Measurements from ENCODE around the gene NNAT. TPM values are rescaled to one million over a fixed set of nuclear protein-coding genes. Genes with fewer than 3 reads are reported as not detected.

The NNAT gene
- total and polyA plus RNA-seq, 2 of the 8 experiments (the other 6 are each of a cell fraction or from before 2014, with no cell fraction given): 66.8 to 175 TPM

GRCh38 chr20:37527638-37528445, 6.8 kb downstream of the NNAT start, which contains the start of gene BLCAP:
Gene BLCAP (minus strand): TSS chr20:37527876. CDS start chr20:37519174, 8,702 bp downstream.
- peak within 1 kb of the TSS; percentile 96 for H2BK12ac ChIP-seq (ENCODE audit: low read depth, low read length)
- peak within 1 kb of the TSS; percentile 99 for H2BK5ac ChIP-seq (ENCODE audit: low read depth, low read length)
- peak within 1 kb of the TSS; percentile 31; the same call in 1 of the 2 replicates for H2AK5ac ChIP-seq (ENCODE audit: low read depth, low read length)
- ChIA-PET POLR2A (ENCODE audit: partially characterized antibody) (interaction anchor here (0.9 to 2.3 kb wide), 11 partner anchors 16 to 310 kb away, joined by 3 to 7 read pairs (median 3); no protein-coding TSS in a partner anchor), CTCF (ENCODE audit: partially characterized antibody) (interaction anchor here (0.6 to 3.8 kb wide), 4 partner anchors 8 to 465 kb away, joined by 3 to 18 read pairs (median 3); no protein-coding TSS in a partner anchor)
- peak within 1 kb of the TSS; percentile 98 for H3K18ac ChIP-seq (ENCODE audit: extremely low read depth, low read length)
- peak within 1 kb of the TSS; percentile 94 for H3K56ac ChIP-seq (replicated peaks; ENCODE audit: insufficient read length, low read depth, low read length)
- no peaks in the 10 kb centered on the region; a peak in 1 of 8 replicates for H3K36me3 ChIP-seq (ENCODE audit: control insufficient read depth in 2 of 4, insufficient read depth in 4 of 4, low read length in 3 of 4)
- H3K9ac ChIP-seq (replicated peaks in 1 of 4; ENCODE audit: extremely low read depth in 1 of 4, low read depth in 3 of 4, low read length in 3 of 4): peak within 1 kb of the TSS; percentile 91 to 95 (median 92)
- H3K4ac ChIP-seq (replicated peaks; ENCODE audit: insufficient read length, low read depth, low read length): peak within 1 kb of the TSS; percentile 98
- peak within 1 kb of the TSS; percentile 37; the same call in 1 of the 2 replicates for H2BK15ac ChIP-seq (ENCODE audit: low read length)
- H3K23ac ChIP-seq (ENCODE audit: insufficient read length): peak within 1 kb of the TSS; percentile 19
- H3K27ac ChIP-seq (ENCODE audit: low read depth, low read length): peak within 1 kb of the TSS; percentile 99
- no peaks in the 10 kb centered on the region for H3K9me3 ChIP-seq (ENCODE audit: insufficient read depth in 2 of 2, low read depth in 1 of 2, low read length in 1 of 2)
- H3K14ac ChIP-seq (ENCODE audit: insufficient read length): no peak within 1 kb of the TSS
- peak within 1 kb of the TSS; percentile 72 to 99 (median 92) for H3K4me3 ChIP-seq (ENCODE audit: extremely low read depth in 1 of 4, insufficient read depth in 2 of 4, low read depth in 3 of 4, low read length in 4 of 4)
- no peak for FAIRE-seq
- WGBS, 2 experiments (ENCODE audit: extremely low coverage in 1 of 2, insufficient coverage in 1 of 2, insufficient read length in 1 of 2, insufficient replicate concordance in 2 of 2, low coverage in 1 of 2, low lambda C conversion rate in 2 of 2, missing lambda C conversion rate in 1 of 2): 3% methylated on average over 44 of the region's 62 CpGs; no CpG with 5 or more reads in 1 of the 2 experiments
- peaks cover 14 to 26% of the 10 kb centered on the region in 2 experiments for H4K20me1 ChIP-seq (replicated peaks in 1 of 2; ENCODE audit: control insufficient read depth in 1 of 2, insufficient read depth in 2 of 2, low read length in 2 of 2)
- peak within 1 kb of the TSS; percentile 99 for H2BK120ac ChIP-seq (replicated peaks; ENCODE audit: low read depth, low read length)
- H2AFZ ChIP-seq (ENCODE audit: low read length): no peak within 1 kb of the TSS
- peaks cover 17% of the 10 kb centered on the region for H3K79me1 ChIP-seq (ENCODE audit: low read depth, low read length)
- peak within 1 kb of the TSS; percentile 84 to 97 for H3K4me2 ChIP-seq (ENCODE audit: insufficient read depth in 1 of 2, low read depth in 2 of 2, low read length in 2 of 2)
- H4K5ac ChIP-seq (ENCODE audit: insufficient read length, low read depth, low read length): peak within 1 kb of the TSS; percentile 98
- H3K27me3 ChIP-seq (replicated peaks in 1 of 4; ENCODE audit: control insufficient read depth in 3 of 4, extremely low read depth in 1 of 4, insufficient read depth in 3 of 4, low read length in 3 of 4): no peaks in the 10 kb centered on the region; a peak in 1 of 7 replicates
- DNase-seq (ENCODE audit: low read depth in 1 of 2, low spot score in 2 of 2): peak; percentile 51 to 93
- peaks cover 9 to 28% (median 13%) of the 10 kb centered on the region in 4 experiments for H3K4me1 ChIP-seq (replicated peaks in 1 of 4; ENCODE audit: control insufficient read depth in 3 of 4, insufficient read depth in 4 of 4, low read length in 3 of 4)
- H4K91ac ChIP-seq (replicated peaks; ENCODE audit: insufficient read length, low read length): peak within 1 kb of the TSS; percentile 100
- H4K8ac ChIP-seq (ENCODE audit: extremely low read depth, insufficient read depth, low read length): peak within 1 kb of the TSS; percentile 96
- peak within 1 kb of the TSS; percentile 92; the same call in 1 of the 2 replicates for H2BK20ac ChIP-seq (ENCODE audit: low read length)
- H3K23me2 ChIP-seq (ENCODE audit: low read depth, low read length): peaks cover 10% of the 10 kb centered on the region
- peaks cover 16 to 46% of the 10 kb centered on the region in 2 experiments for H3K79me2 ChIP-seq (ENCODE audit: control insufficient read depth in 1 of 2, insufficient read depth in 2 of 2, low read length in 2 of 2)
- TF ChIP-seq EZH2 (IDR thresholded peaks at IDR 0.05; ENCODE audit: low read depth, low read length, severe bottlenecking) (no peak), TEAD4 (IDR thresholded peaks at IDR 0.05; ENCODE audit: low read depth, low read length) (no peak), YY1 (IDR thresholded peaks at IDR 0.05; ENCODE audit: low read depth, low read length) (peak; percentile 82), SP1 (IDR thresholded peaks at IDR 0.05; ENCODE audit: low read depth, low read length) (no peak; the same call in 1 of the 2 replicates), CREB1 (IDR thresholded peaks at IDR 0.05) (no peak), GTF2F1 (IDR thresholded peaks at IDR 0.05; ENCODE audit: borderline replicate concordance, low read depth, low read length) (no peak), BCL11A (IDR thresholded peaks at IDR 0.05; ENCODE audit: low read depth in 2 of 2, low read length in 2 of 2) (no peak)
- TF ChIP-seq, protein P1, sequence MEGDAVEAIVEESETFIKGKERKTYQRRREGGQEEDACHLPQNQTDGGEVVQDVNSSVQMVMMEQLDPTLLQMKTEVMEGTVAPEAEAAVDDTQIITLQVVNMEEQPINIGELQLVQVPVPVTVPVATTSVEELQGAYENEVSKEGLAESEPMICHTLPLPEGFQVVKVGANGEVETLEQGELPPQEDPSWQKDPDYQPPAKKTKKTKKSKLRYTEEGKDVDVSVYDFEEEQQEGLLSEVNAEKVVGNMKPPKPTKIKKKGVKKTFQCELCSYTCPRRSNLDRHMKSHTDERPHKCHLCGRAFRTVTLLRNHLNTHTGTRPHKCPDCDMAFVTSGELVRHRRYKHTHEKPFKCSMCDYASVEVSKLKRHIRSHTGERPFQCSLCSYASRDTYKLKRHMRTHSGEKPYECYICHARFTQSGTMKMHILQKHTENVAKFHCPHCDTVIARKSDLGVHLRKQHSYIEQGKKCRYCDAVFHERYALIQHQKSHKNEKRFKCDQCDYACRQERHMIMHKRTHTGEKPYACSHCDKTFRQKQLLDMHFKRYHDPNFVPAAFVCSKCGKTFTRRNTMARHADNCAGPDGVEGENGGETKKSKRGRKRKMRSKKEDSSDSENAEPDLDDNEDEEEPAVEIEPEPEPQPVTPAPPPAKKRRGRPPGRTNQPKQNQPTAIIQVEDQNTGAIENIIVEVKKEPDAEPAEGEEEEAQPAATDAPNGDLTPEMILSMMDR (IDR thresholded peaks at IDR 0.05; ENCODE audit: control extremely low read depth in 1 of 3, insufficient read depth in 1 of 3, low read depth in 1 of 3, low read length in 3 of 3): 0 out of 4 replicates have a peak, but pooled peaks of 1 of the 3 experiments have one; percentile 1
